ENCODE measurements around the gene CYB561D2.

CYB561D2 gene

GRCh38 chr3:50319181-50319893, 31.3 kb upstream of the CYB561D2 start:
- DNase-seq = no peak
- Histone ChIP-seq H3K4me2 (ENCODE audit: low read length, poor library complexity, severe bottlenecking) (no peak overlapping the region), H3K4me1 (ENCODE audit: control insufficient read depth, insufficient read depth, low read depth, low read length) (peaks cover 59% of the 10 kb centered on the region), H2BK15ac (ENCODE audit: low read depth, poor library complexity, severe bottlenecking) (no peak overlapping the region), H3K18ac (ENCODE audit: low read depth in 1 of 2, low read length in 2 of 2) (no peak overlapping the region), H3K14ac (ENCODE audit: low read length in 2 of 2) (no peak overlapping the region), H3K9ac (ENCODE audit: low read length) (peak overlapping the region; percentile 99), H2AK5ac (ENCODE audit: low read length, severe bottlenecking) (no peak overlapping the region), H3K4ac (ENCODE audit: low read depth in 1 of 2, low read length in 2 of 2) (no peak overlapping the region), H3K9me3 (ENCODE audit: control insufficient read depth, low read length) (no peaks in the 10 kb centered on the region), H3K36me3 (ENCODE audit: control insufficient read depth in 1 of 2, insufficient read depth in 2 of 2, low read depth in 1 of 2, low read length in 2 of 2) (peaks cover 47 to 58% of the 10 kb centered on the region in 2 experiments), H4K91ac (ENCODE audit: low read length) (no peak overlapping the region), H2BK120ac (ENCODE audit: low read depth, low read length) (no peak overlapping the region), H4K8ac (ENCODE audit: low read length) (no peak overlapping the region), H2BK5ac (ENCODE audit: low read depth, low read length, poor library complexity, severe bottlenecking) (no peak overlapping the region), H3K79me1 (replicated peaks; ENCODE audit: low read length, poor library complexity, severe bottlenecking) (peaks cover 44% of the 10 kb centered on the region), H2BK12ac (ENCODE audit: low read length in 2 of 2) (no peak overlapping the region), H3K23ac (ENCODE audit: low read length in 2 of 2) (no peak overlapping the region), H3K27ac (ENCODE audit: low read length, poor library complexity, severe bottlenecking) (no peak overlapping the region), H2AFZ (ENCODE audit: low read depth, low read length) (no peak overlapping the region), H3K4me3 (ENCODE audit: insufficient read depth in 1 of 2, low read depth in 1 of 2, low read length in 2 of 2) (peak overlapping the region in 1 of 2 experiments; percentile 88), H3K27me3 (ENCODE audit: control insufficient read depth in 1 of 2, insufficient read depth in 1 of 2, low read length in 2 of 2) (no peaks in the 10 kb centered on the region)
- WGBS = 96% methylated on average over 16 of the region's 16 CpGs

- Histone ChIP-seq H3K9me3 (ENCODE audit: control insufficient read depth, low read length) (no peaks in the 10 kb centered on the region), H3K4me1 (ENCODE audit: control insufficient read depth, insufficient read depth, low read depth, low read length) (peaks cover 57% of the 10 kb centered on the region), H3K9ac (ENCODE audit: low read length) (peak overlapping the region; percentile 99), H2BK15ac (ENCODE audit: low read depth, poor library complexity, severe bottlenecking) (no peak overlapping the region), H3K27ac (ENCODE audit: low read length, poor library complexity, severe bottlenecking) (peak overlapping the region; percentile 85), H4K91ac (ENCODE audit: low read length) (peak overlapping the region; percentile 79), H2BK12ac (ENCODE audit: low read length in 2 of 2) (peak overlapping the region in 1 of 2 experiments; percentile 80), H3K79me1 (replicated peaks; ENCODE audit: low read length, poor library complexity, severe bottlenecking) (peaks cover 38% of the 10 kb centered on the region), H3K4me3 (ENCODE audit: insufficient read depth in 1 of 2, low read depth in 1 of 2, low read length in 2 of 2) (peak overlapping the region; percentile 78 to 88), H2BK120ac (ENCODE audit: low read depth, low read length) (no peak overlapping the region), H4K8ac (ENCODE audit: low read length) (no peak overlapping the region), H2AFZ (ENCODE audit: low read depth, low read length) (no peak overlapping the region), H3K36me3 (ENCODE audit: control insufficient read depth in 1 of 2, insufficient read depth in 2 of 2, low read depth in 1 of 2, low read length in 2 of 2) (peaks cover 46 to 55% of the 10 kb centered on the region in 2 experiments), H3K27me3 (ENCODE audit: control insufficient read depth in 1 of 2, insufficient read depth in 1 of 2, low read length in 2 of 2) (no peaks in the 10 kb centered on the region), H3K23ac (ENCODE audit: low read length in 2 of 2) (peak overlapping the region in 1 of 2 experiments; percentile 47), H3K14ac (ENCODE audit: low read length in 2 of 2) (peak overlapping the region in 1 of 2 experiments; percentile 90), H2BK5ac (ENCODE audit: low read depth, low read length, poor library complexity, severe bottlenecking) (no peak overlapping the region), H2AK5ac (ENCODE audit: low read length, severe bottlenecking) (no peak overlapping the region), H3K18ac (ENCODE audit: low read depth in 1 of 2, low read length in 2 of 2) (peak overlapping the region in 1 of 2 experiments; percentile 64), H3K4me2 (ENCODE audit: low read length, poor library complexity, severe bottlenecking) (peak overlapping the region; percentile 60), H3K4ac (ENCODE audit: low read depth in 1 of 2, low read length in 2 of 2) (peak overlapping the region in 1 of 2 experiments; percentile 47)
- WGBS = 92% methylated on average over 29 of the region's 29 CpGs
- no peak for DNase-seq
Measured at GRCh38 chr3:50319894-50320625, 30.6 kb upstream of the CYB561D2 start.

GRCh38 chr3:50320853-50321335, 29.8 kb upstream of the CYB561D2 start:
- peaks cover 51 to 57% of the 10 kb centered on the region in 2 experiments for H3K36me3 ChIP-seq (ENCODE audit: control insufficient read depth in 1 of 2, insufficient read depth in 2 of 2, low read depth in 1 of 2, low read length in 2 of 2)
- H2AFZ ChIP-seq (ENCODE audit: low read depth, low read length) = peak overlapping the region; percentile 81
- peak overlapping the region; percentile 64 for H4K91ac ChIP-seq (ENCODE audit: low read length)
- 0% methylated on average over 32 of the region's 45 CpGs for WGBS
- H2BK12ac ChIP-seq (ENCODE audit: low read length in 2 of 2) = peak overlapping the region in 1 of 2 experiments; percentile 81
- H3K4ac ChIP-seq (ENCODE audit: low read depth in 1 of 2, low read length in 2 of 2) = peak overlapping the region; percentile 55 to 75
- peaks cover 57% of the 10 kb centered on the region for H3K4me1 ChIP-seq (ENCODE audit: control insufficient read depth, insufficient read depth, low read depth, low read length)
- H3K9ac ChIP-seq (ENCODE audit: low read length) = peak overlapping the region; percentile 99
- H4K8ac ChIP-seq (ENCODE audit: low read length) = peak overlapping the region; percentile 85
- peak overlapping the region; percentile 85 for H3K27ac ChIP-seq (ENCODE audit: low read length, poor library complexity, severe bottlenecking)
- peak overlapping the region; percentile 37 for H2AK5ac ChIP-seq (ENCODE audit: low read length, severe bottlenecking)
- H3K4me3 ChIP-seq (ENCODE audit: insufficient read depth in 1 of 2, low read depth in 1 of 2, low read length in 2 of 2) = peak overlapping the region; percentile 78 to 88
- peak overlapping the region in 1 of 2 experiments; percentile 87 for H3K14ac ChIP-seq (ENCODE audit: low read length in 2 of 2)
- H2BK15ac ChIP-seq (ENCODE audit: low read depth, poor library complexity, severe bottlenecking) = peak overlapping the region; percentile 70
- H2BK5ac ChIP-seq (ENCODE audit: low read depth, low read length, poor library complexity, severe bottlenecking) = peak overlapping the region; percentile 76
- peak overlapping the region; percentile 100 for H2BK120ac ChIP-seq (ENCODE audit: low read depth, low read length)
- H3K18ac ChIP-seq (ENCODE audit: low read depth in 1 of 2, low read length in 2 of 2) = peak overlapping the region; percentile 92 to 99
- H3K23ac ChIP-seq (ENCODE audit: low read length in 2 of 2) = no peak overlapping the region
- H3K4me2 ChIP-seq (ENCODE audit: low read length, poor library complexity, severe bottlenecking) = peak overlapping the region; percentile 60
- H3K27me3 ChIP-seq (ENCODE audit: control insufficient read depth in 1 of 2, insufficient read depth in 1 of 2, low read length in 2 of 2) = no peaks in the 10 kb centered on the region
- peaks cover 37% of the 10 kb centered on the region for H3K79me1 ChIP-seq (replicated peaks; ENCODE audit: low read length, poor library complexity, severe bottlenecking)
- DNase-seq = peak; percentile 77
- no peaks in the 10 kb centered on the region for H3K9me3 ChIP-seq (ENCODE audit: control insufficient read depth, low read length)

All from mesenchymal stem cell (in vitro differentiated cells and primary cell).